Measurements from ENCODE around the gene EYA2.

DNA sequence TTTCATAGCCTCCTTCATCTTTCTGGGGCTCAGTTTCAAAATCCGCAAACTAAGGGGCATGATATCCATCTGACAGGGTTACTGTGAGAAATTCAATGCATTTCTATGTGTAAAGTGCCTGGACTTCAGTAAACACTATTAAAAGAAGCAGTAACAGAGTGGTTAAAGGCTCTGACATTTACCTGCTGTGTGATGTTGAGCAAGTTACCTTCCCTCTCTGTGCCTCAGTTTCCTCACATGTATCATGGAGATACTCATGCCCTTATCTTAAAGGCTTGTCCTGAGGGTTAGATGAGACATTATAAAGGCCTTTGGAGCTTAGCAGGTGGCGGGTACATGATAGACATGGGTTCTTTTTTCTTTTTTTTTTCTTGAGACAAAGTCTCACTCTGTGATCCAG lies 46.8 kb downstream of the EYA2 start:
- TF ChIP-seq, protein P1, sequence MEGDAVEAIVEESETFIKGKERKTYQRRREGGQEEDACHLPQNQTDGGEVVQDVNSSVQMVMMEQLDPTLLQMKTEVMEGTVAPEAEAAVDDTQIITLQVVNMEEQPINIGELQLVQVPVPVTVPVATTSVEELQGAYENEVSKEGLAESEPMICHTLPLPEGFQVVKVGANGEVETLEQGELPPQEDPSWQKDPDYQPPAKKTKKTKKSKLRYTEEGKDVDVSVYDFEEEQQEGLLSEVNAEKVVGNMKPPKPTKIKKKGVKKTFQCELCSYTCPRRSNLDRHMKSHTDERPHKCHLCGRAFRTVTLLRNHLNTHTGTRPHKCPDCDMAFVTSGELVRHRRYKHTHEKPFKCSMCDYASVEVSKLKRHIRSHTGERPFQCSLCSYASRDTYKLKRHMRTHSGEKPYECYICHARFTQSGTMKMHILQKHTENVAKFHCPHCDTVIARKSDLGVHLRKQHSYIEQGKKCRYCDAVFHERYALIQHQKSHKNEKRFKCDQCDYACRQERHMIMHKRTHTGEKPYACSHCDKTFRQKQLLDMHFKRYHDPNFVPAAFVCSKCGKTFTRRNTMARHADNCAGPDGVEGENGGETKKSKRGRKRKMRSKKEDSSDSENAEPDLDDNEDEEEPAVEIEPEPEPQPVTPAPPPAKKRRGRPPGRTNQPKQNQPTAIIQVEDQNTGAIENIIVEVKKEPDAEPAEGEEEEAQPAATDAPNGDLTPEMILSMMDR (conservative IDR thresholded peaks at IDR 0.05; ENCODE audit: low read length) = no peak
- TF ChIP-seq EZH2phosphoT487 (IDR thresholded peaks at IDR 0.05; ENCODE audit: borderline replicate concordance) = no peak

Measured in Loucy (cell line).